ENCODE measurements around the gene MXD1.

The MXD1 gene

GRCh38 chr2:69933254-69933828 is 18.4 kb downstream of the MXD1 start:
- in situ Hi-C loops (cut with MboI; ENCODE audit: low sequenced_read_pairs): no loop called here

GRCh38 chr2:69933839-69934613 is 19.1 kb downstream of the MXD1 start:
- in situ Hi-C loops (cut with MboI; ENCODE audit: low sequenced_read_pairs): no loop called here

GRCh38 chr2:69934614-69934908 is 19.7 kb downstream of the MXD1 start:
- in situ Hi-C loops (cut with MboI; ENCODE audit: low sequenced_read_pairs): no loop called here

- in situ Hi-C loops (cut with MboI; ENCODE audit: low sequenced_read_pairs): no loop called here
These were observed 20.1 kb downstream of the MXD1 start for GRCh38 chr2:69935011-69935410.

GRCh38 chr2:69936906-69937305 is 22.0 kb downstream of the MXD1 start:
- in situ Hi-C loops (cut with MboI; ENCODE audit: low sequenced_read_pairs): no loop called here

GRCh38 chr2:69937968-69938367 is 23.1 kb downstream of the MXD1 start:
- in situ Hi-C loops (cut with MboI; ENCODE audit: low sequenced_read_pairs): no loop called here

- in situ Hi-C loops (cut with MboI; ENCODE audit: low sequenced_read_pairs): no loop called here
These were observed 24.8 kb downstream of the MXD1 start for GRCh38 chr2:69939722-69940121.

- in situ Hi-C loops (cut with MboI; ENCODE audit: low sequenced_read_pairs): no loop called here
These were observed 25.8 kb downstream of the MXD1 start for GRCh38 chr2:69940691-69941090.

GRCh38 chr2:69943000-69943842 is 28.3 kb downstream of the MXD1 start:
- in situ Hi-C loops (cut with MboI; ENCODE audit: low sequenced_read_pairs): no loop called here

- in situ Hi-C loops (cut with MboI; ENCODE audit: low sequenced_read_pairs): no loop called here
These were observed 29.1 kb downstream of the MXD1 start for GRCh38 chr2:69943843-69944525.

- in situ Hi-C loops (cut with MboI; ENCODE audit: low sequenced_read_pairs): no loop called here
These were observed 29.8 kb downstream of the MXD1 start for GRCh38 chr2:69944756-69945155.

GRCh38 chr2:69945441-69945840 is 30.5 kb downstream of the MXD1 start:
- in situ Hi-C loops (cut with MboI; ENCODE audit: low sequenced_read_pairs): no loop called here

GRCh38 chr2:69945941-69946340 is 31.0 kb downstream of the MXD1 start:
- in situ Hi-C loops (cut with MboI; ENCODE audit: low sequenced_read_pairs): no loop called here

- in situ Hi-C loops (cut with MboI; ENCODE audit: low sequenced_read_pairs): no loop called here
These were observed 31.7 kb downstream of the MXD1 start for GRCh38 chr2:69946351-69947324.

- in situ Hi-C loops (cut with MboI; ENCODE audit: low sequenced_read_pairs): no loop called here
These were observed 32.5 kb downstream of the MXD1 start for GRCh38 chr2:69947325-69947931.

GRCh38 chr2:69948032-69948962 is 33.4 kb downstream of the MXD1 start:
- in situ Hi-C loops (cut with MboI; ENCODE audit: low sequenced_read_pairs): no loop called here

GRCh38 chr2:69948963-69949645 is 34.2 kb downstream of the MXD1 start:
- in situ Hi-C loops (cut with MboI; ENCODE audit: low sequenced_read_pairs): no loop called here

- in situ Hi-C loops (cut with MboI; ENCODE audit: low sequenced_read_pairs): no loop called here
These were observed 35.3 kb downstream of the MXD1 start for GRCh38 chr2:69950241-69950640.

Measured in hTERT RPE-1 (cell line).